Fibroblast of the conjunctiva (primary cell): Measurements from ENCODE around the gene ZNF771.

Experiments used
- DNase-seq: peaks from one replicate; pipeline ENCODE4 v3.0.0-alpha.2; 2010; ENCODE audit warnings: low read depth

ZNF771 gene

GRCh38 chr16:30399435-30400186, 7.8 kb upstream of the ZNF771 start:
- DNase-seq = no peak

- DNase-seq = no peak
Observed at GRCh38 chr16:30401768-30402425, 5.5 kb upstream of the ZNF771 start.

- DNase-seq = no peak
Observed at GRCh38 chr16:30406795-30407101, 658 bp upstream of the ZNF771 start.

- peak; percentile 12 for DNase-seq
Observed at GRCh38 chr16:30407804-30408534, 563 bp downstream of the ZNF771 start.

DNA sequence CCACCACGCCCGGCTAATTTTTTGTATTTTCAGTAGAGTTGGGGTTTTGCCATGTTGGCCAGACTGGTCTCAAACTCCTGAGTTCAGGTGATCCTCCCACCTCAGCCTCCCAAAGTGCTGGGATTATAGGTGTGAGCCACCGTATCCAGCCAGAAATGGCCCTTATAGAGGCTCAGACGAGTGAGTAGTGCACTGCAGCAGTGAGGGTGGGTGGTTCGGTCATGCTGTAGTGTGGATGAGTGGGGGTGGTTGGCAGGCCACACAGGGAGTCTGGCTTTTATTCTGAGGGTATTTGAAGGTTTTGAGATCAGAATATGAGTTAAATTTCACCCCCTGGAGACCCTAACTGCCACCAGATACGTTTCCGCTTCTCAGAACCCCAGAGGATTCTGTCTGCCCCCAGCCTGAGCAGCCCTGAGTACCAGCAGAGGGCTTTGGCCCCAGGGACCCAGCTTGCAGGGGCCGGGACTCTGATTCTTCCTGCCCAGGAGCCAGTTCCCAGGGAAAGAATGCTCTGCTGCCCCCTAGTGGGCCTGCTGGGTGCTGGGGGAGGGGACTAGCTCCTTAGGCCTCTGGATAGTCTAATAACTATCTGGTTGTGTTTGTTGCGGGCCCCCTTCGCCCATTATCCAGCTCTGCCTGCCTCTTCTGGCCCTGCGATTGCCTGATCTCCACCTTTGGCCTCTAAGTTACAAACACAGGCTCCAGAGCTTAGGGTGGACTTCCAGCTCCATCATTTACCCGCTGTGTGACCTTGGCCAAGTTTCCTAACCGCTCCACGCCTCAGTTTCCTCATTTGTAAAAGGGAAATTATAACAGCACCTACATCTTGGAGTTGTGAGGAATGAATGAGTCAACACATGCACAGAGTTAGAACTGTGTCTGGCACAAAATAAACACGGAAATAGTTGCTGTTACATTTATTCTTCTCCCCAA, 2.0 kb downstream of the ZNF771 start:
- DNase-seq = peak; percentile 66

- no peak for DNase-seq
Observed at GRCh38 chr16:30413112-30413806, 5.9 kb downstream of the ZNF771 start.

DNA sequence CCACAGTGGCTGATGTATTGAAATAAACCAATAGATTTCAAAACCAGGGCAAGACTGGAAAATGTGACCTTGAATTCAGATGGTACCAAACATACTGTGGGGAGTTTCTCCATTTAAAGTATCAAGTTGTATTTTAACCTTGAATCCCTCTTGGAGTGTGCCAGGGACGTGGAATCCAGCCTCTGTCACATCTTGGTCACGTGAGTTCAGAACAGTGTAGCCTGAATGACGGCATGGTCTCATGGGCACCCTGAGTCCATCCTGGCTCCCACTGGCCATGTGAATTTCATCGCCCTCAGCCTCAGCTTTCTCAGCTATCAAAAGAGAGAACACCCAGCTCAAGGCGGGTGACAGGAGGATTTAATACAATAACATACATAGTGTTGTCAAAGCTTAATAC, 6.8 kb downstream of the ZNF771 start:
- no peak for DNase-seq

GRCh38 chr16:30416047-30416603, 8.7 kb downstream of the ZNF771 start:
- no peak for DNase-seq

- DNase-seq = no peak
Observed at GRCh38 chr16:30416624-30417528, 9.5 kb downstream of the ZNF771 start.

- DNase-seq = peak; percentile 83
Observed at GRCh38 chr16:30417529-30418349, 10.3 kb downstream of the ZNF771 start.

DNA sequence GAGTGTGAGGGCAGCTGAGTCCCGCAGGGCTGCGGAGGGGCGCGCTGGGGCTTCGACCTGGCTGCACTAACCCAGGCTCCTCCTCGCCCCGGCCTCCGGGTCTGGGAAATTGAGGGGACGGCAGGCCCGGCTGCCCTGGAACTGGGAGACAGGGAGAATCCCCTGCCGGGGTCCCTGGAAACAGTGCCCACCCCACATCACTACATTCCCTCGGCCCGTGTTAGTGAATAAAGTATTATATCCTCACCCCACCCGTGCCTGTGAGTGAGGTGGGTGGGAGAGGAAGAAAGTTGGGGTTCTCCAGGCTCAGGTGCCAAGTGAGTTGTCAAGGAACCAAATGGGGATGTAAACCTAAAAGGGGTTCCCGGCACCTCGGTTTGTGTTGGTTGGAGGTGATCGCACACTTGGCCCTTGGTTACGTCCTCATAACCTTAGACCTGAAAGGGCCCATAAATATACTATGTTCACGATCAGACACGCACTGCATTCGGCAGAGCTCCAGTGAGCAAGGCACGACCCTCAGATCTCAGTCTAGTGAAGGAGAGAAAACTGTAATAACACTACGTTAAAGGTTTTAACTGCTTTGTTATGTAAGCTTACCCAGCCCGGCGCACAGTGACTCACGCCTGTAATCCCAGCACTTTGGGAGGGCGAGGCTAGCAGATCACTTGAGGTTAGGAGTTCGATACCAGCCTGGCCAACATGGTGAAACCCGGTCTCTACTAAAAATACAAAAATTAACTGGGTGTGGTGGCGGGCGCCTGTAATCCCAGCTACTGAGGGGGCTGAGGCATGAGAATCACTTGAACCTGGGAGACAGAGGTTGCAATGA, 11.2 kb downstream of the ZNF771 start:
- no peak for DNase-seq

DNA sequence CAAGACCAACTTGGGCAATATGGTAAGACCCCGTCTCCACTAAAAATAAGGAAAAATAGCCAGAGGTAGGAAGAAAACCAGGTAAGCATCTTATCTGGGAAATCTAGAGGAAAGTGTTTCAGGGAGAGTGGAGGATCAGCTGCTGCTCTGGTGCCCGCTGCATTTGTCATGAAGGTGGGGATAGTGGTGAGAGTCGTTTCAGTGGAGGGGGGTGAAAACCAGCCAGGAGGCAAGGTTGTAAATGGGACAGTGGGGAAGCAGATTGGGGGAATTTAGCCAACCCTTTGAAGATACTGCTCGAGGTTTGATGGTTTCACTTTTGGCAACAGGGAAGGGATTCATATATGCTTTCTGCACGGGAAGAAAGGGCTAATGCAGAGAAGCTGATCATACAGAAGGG, 13.6 kb downstream of the ZNF771 start:
- DNase-seq = no peak

- no peak for DNase-seq
Observed at GRCh38 chr16:30428055-30428454, 20.6 kb downstream of the ZNF771 start.

DNA sequence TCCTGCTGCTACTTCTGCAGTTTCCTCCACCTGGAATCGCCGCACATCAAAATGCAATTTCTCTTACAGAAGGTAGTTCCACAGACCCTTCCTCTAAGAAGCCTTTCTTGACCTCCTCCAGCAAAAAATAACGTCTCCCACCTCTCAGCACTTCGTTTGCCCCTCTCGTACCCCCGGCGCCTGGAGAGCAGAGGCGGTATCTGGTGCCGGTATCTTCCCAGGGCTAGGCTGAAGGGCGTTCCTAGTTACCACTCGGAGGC, 21.9 kb downstream of the ZNF771 start:
- DNase-seq = no peak

- DNase-seq = peak; percentile 93
Observed at GRCh38 chr16:30429678-30430427, 22.4 kb downstream of the ZNF771 start, which contains the start of gene DCTPP1. Gene DCTPP1 (minus strand): TSS chr16:30430030. CDS start chr16:30429980, 50 bp downstream.

DNA sequence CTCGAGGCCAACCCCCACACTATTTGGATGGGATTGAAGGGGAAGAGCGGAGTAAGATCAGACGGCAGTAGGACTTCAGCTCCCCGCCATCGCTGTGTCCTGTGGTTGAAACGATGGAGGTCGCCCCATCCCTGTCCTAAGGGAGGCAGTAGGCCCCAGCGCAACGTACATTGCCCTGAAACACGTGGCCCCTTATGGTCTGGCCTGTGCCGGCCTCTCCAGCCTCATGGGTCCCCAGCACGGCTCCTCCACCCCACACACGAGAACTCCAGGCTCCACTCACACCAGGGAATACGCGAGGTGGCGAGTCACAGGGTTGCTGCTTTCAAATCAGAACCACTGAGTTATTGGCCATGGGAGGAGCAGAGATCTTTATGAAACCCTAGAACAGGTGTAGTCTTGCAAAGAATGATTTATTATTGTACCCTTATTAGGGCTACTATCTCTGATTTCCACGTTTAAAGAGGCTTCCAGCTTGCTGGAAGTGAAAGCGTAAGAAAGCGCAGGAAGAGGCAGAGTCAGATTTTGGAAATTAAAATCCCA, 23.1 kb downstream of the ZNF771 start:
- no peak for DNase-seq

GRCh38 chr16:30434852-30435251, 27.4 kb downstream of the ZNF771 start:
- no peak for DNase-seq
